Midbrain (tissue), 1 donor: ENCODE results near the gene BEND2.
"Not testable (repeated sequence)": the region's sequence is repeated elsewhere in the genome, so short reads cannot be mapped to it uniquely, and the experiment has no call there.

Experiments used
- DNase-seq: peaks from one replicate; lab custom pipeline; 2025; lab: John Stamatoyannopoulos, UW

The BEND2 gene

DNA sequence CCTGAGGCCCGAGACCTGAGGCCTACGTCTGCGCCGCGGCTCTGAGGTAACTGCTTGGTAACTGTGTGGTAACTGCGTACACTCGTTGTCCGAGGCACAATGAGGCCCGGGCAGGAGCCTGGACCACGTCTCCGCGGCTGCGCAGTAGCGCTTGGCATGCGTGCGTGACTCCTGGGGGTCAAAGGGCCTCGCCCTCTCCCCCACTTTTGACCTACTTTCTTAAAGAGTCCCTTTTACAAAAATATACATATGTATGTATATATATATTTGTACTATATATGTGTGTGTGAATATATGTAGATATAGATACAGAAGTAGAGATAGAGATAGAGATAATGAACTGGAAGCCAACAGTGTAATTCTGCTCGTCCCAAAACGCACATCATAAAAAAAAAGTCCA is at the start of gene BEND2:
Gene BEND2 (minus strand): TSS at position 101 of the 400 bp plus-strand sequence. CDS start 136 bp downstream, outside the sequence.
- DNase-seq: no peak

DNA sequence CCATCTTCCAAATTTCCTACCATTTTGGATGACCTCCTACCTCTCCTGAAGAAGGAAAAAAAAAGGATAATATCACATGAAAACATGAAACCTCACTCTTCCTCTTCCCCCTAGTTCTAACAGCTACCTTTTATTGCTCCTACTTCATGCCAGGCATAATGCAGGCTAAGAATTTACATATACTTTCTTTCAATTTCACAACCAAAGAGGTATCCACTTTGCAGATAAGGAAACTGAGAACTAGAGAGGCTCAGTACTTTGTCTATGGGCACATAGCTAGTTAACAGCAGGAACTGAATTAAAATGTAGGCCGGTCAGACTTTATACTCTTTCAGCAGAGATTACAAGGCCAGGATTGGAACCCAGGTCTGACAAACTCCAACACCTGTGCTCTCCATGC is 34.4 kb upstream of the BEND2 start:
- DNase-seq: no peak

- no peak for DNase-seq
Measured at GRCh38 chrX:18252644-18253359, 32.1 kb upstream of the BEND2 start.

- DNase-seq: not testable (repeated sequence)
Measured at GRCh38 chrX:18229646-18230045, 9.0 kb upstream of the BEND2 start.

GRCh38 chrX:18228069-18228468 is 7.4 kb upstream of the BEND2 start:
- DNase-seq: no peak

DNA sequence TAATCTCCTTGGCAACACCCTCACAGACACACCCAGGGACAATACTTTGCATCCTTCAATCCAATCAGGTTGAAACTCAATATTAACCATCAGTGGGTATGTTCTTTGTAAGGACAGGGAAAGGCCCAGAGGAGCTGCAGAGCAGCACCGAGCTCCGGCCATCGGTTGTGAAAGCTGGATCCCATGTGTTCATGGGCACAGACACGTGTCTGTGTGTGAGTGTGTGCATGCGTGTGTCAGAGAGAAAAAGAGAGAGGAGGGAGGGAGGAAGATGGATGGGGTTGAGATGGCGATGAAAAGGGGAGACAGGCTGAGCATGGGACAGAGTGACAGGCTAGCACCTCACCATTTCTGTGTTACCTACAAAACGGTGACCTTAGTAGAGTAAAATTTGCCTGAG is 6.8 kb upstream of the BEND2 start:
- no peak for DNase-seq

- peak; percentile 0 for DNase-seq
Measured at GRCh38 chrX:18210470-18210869, 10.2 kb downstream of the BEND2 start.

- DNase-seq: no peak
Measured at GRCh38 chrX:18206657-18207056, 14.0 kb downstream of the BEND2 start.

DNA sequence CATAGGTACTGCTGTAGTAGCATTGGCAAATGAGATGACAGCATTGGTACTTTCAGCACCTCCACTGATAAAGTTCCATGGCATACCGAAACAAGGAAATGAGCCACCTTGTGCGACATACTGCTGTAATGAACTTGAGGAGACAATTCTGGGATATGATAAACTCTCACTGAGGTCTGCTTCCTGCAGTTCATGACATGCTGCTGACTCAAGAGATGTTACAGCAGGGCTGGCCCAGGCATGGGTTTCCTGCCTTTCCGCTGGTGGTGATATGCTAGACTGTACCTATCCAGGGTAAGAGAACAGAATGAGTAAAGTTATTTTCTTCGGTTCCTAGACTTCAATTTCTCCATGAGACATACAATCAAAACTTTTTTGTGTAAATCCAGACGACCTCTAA is 17.1 kb downstream of the BEND2 start:
- DNase-seq: no peak

DNA sequence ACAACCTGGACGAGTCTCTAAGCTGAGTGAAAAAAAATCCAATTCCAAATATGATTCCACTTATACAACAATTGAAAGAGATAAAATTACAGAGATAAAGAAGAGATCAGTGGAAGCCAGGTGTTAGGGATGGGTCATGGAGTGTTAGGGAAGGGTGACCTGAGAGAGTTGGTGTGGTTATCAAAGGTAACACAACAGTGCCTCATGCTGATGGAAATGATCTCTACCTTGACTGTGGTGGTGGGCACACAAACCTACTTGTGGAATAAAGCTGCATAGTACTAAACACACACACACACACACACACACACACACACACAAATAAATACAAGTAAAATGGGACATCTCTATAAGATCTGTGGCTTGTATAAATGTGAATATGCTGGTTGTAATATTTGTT is 26.0 kb downstream of the BEND2 start:
- DNase-seq: no peak

DNA sequence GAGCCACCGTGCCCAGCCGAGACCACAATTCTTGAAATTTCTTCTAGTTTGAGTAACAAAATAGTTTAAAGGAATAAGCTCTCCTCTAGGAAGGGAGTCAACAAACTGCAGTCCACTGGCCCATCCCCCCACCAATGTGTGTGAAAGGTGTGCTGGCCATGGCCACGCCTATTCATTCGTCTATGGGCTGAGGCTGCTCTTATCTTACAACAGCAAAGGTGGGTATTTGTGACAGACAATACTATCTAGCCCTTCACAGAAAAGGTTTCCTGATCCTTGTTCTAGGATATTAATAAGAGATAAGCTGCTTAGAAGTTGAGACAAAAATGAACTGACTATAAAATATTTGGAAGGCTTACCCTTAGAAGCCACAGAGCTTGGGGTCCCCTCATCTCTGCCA is 41.2 kb downstream of the BEND2 start:
- DNase-seq: no peak

- DNase-seq: no peak
Measured at GRCh38 chrX:18174971-18175370, 45.7 kb downstream of the BEND2 start.

GRCh38 chrX:18174209-18174608 is 46.5 kb downstream of the BEND2 start:
- no peak for DNase-seq

DNA sequence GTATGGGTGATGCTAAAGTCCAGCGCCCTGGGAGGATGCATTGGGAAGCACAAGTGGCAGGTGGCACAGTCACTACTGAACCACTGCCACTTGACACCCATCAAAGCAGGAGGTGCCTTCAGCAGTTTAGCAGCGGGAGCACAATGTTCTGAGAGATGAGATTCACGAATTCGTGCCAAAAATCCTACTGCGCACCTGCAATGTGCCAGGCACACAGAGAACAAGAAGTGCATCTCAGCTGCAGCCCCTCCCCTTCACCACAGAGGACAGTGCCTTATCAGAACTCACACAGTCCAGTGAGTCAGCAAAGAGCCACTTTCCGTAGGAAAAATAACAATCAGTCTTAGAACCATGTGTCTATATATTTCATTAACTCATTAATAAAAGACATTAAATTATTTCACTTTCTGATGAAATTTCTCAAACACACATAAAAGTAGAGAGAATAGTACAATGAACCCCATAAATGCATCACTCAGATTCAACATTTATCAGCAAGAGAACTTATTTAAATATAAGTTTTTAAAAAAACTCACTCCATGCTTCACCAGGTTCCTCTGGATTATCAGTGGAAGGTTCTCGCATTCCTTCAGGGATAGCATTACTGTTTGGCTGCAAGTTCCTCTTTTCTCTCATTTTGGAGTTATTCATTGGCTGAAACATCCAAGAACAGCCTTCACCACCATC is 47.0 kb downstream of the BEND2 start:
- no peak for DNase-seq

GRCh38 chrX:18172970-18173369 is 47.7 kb downstream of the BEND2 start:
- DNase-seq: no peak

GRCh38 chrX:18170910-18171309 is 49.8 kb downstream of the BEND2 start:
- no peak for DNase-seq

DNA sequence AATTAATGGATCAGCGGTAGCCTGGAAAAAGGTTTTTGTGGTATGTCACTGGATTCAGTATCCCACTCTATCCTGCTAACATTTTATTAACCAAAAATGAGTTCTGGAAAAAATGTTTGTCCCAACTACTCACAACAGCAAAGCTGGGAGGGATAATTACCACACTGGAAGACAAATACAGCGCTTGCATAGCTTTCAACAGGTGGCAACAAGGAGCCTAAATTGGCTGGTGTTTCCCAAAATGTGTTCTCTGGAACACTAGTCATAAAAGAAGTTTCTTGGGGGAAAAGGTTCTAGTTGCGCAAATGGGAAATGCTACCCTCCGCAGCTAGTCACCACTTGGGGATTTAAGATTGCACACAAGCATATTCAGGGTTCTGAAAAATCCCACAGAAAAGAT is 54.6 kb downstream of the BEND2 start:
- no peak for DNase-seq

DNA sequence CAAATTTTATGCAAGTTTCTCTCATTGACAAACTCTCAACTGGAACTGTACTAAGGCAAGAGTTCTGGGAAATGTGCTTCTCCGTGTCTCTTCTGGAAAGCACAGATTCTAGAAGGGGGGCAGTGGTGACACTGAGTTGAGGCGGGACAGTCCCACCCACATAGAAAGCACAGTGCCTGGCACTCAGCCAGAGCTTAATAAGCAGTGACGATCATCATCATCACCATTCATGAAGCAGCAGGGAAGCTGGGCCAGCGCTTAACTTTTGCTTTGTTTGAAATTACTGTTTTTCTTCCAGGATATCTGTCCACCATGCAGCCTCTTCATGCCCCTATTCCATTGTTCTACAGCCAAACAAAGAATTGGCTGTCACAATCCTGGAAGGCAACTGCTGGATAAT is 60.3 kb downstream of the BEND2 start:
- no peak for DNase-seq

DNA sequence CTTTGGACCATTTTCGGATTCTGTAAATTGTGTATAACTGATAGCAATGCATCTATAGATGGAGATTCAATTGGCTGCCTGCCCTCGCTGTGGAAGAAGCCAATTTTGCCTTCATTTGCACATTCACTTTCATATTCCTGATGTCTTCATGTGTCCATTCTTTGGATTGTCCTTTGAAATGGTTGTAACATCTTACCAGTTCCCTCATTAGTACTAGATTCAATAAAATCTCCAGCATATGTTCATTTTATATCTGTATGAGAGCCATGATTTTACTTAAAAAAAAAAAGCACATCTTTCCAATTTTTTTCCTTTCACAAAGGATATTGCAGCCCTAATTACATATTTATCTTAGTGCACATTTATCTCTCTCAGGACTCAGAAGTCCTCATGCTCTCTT is 61.7 kb downstream of the BEND2 start:
- no peak for DNase-seq

DNA sequence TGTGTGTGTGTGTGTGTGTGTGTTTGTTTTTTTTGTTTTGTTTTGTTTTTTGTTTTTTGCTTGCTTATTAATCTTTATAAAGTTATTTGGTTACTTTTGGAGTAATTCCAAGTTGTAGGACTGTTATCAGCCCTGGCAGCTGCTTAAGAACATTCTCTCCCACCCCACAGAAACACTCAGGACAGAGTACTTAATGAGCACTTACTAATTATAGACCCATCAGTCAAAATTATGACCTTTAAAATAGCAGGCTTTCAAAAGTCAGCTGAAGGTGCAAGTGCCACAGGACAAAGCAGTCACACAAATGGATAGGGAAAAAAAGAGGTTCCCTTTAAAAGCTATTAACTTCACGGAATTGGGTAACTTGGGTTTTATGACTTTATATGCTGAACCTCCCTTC is 69.0 kb downstream of the BEND2 start:
- no peak for DNase-seq

DNA sequence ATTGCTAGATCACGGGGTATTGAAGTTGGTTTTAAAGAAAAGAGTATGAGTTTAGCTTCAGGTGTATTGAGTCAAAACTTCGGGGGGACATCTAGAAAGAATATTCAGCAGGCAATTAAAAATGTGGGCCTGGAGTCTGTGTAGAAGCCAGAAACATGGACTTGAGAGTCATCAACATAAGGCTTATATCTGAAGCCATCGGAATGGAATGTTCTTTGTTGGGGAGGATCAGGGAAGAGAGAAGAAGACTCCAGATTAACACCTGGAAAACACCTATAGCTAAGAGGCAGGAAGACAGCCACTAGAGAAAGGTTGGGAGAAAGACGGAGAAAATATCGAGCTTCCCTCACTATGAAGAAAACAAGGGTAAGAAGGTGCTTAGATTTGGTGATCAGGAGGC is 69.5 kb downstream of the BEND2 start:
- DNase-seq: no peak

GRCh38 chrX:18149454-18149853 is 71.2 kb downstream of the BEND2 start:
- no peak for DNase-seq

DNA sequence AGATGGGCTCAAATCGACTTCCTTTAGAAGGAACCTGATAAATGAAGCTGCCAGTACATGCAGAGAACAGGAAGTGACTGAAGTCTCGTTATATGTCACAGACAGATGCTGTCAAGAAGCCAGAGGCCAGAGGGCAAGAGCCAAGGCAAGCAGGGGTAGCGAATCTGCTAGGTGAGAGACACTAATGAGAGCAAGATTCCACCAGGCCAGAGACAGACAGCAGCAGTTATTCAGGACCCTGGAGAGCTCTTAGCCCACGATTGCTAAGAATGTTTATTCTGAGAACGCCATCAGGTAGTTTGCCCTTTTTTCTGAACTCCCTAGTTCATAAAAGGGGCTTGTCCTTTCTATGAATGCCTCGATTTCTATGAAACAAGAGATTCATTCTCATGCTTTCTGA is 73.7 kb downstream of the BEND2 start:
- no peak for DNase-seq

DNA sequence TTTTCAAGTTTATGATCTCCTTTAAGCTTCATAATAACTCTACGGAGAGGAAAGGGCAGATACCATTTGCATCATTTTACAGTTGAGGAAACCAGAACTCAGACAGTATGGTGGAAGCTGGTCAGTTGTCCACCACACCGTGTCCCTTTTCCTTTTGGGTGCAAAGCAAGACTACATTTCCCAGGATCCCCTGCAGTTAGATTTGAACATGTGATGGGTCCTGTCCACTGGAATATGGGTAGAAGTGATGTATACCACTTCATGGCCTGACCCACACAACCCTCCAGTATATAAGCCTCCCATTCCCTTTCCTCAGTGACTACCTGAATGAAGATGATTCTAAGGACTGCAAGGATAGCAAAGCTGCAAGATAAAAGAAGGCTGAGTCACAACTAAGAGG is 74.7 kb downstream of the BEND2 start:
- DNase-seq: no peak
